Activated CD8-positive, alpha-beta memory T cell treated with anti-CD3 and anti-CD28 coated beads for 24 hours (primary cell): ENCODE data around the gene CTSH.
"Not testable (repeated sequence)": the region's sequence is repeated elsewhere in the genome, so short reads cannot be mapped to it uniquely, and the experiment has no call there.

ENCODE experiments used
- DNase-seq: peaks from one replicate; pipeline ENCODE4 v3.0.0-alpha.2; 2020

CTSH gene

DNA sequence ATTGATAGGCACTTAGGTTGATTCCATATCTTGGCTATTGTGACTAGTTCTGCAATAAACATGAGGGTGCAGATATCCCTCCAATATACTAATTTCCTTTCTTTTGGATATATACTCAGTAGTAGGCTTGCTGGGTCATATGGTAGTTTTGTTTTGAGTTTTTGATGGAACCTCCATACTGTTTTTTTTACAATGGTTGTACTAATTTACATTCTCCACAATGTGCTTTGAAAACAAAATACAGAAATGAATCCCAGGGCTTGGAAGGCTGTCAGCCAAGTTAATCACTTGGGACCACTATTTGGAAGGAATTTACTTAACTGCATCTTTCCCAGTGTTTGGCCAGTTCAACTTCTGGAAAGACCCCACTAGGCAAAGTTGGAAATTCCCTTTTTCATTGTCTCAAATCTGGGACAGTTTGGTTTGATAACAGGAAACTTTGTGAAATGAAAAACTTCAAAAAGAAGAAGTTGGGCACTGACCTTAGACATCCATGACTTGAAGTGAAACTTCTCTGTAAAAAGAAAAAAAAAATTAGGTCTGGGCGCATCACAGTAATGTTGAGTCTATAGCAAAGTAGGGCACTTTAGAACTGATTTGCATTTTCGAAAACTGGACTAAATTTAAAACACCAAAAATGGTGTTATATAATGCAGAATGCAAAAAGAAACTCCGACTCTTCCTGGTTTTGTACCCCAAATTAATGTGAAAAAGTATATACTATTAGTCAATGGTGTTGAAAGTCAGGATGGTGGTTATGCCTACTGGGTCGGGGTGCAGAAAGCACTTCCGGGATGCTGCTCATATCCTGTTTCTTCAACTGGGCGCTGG, 6.0 kb downstream of the CTSH start:
- no peak for DNase-seq

DNA sequence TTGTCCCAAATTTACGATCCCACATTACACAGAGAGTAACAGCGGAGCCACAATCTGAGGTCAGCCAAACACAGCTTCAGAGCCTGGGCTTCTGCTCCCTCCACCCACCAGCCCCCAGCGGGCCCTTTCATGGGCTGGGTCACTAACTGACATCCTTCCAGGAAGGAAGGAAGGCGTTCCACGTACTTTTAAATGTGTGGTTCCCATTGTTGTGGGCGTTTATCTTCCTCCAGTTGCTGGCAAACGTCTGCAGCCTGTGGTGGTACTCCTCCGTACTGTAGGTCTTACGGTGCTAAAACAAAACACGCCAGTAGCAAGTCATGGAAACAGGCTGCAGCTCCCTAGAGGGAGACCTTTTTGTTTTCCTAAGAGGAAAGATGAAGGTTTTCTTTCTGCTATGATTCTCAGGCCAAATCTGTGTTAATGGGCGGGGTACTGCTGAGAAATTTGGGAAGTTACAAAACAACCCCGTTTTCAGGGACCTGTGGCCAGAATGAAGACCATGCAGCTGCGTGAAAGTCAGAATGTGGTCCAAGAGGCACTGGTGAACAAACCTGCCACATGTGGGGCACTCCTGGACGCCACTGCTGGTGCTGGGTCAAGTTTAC, 7.6 kb downstream of the CTSH start:
- no peak for DNase-seq

DNA sequence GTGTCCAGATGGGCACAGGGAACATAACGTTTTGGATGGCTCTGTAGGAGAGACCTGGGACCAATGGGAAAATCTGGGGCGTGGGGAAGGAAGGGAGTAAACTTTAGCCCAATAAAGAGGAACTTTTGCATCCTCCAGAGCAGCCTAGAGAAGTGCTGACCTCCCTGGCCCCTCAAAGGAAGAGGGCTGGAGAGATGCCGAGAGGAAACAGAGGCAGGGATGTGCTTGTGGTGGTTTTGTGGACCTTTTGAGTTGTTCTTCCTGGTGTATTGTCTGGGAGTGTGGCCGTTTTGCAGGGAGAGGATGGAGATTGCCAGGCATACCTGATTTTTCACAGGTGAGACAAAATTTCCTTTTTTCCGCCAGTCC, 10.2 kb downstream of the CTSH start:
- DNase-seq = no peak

DNA sequence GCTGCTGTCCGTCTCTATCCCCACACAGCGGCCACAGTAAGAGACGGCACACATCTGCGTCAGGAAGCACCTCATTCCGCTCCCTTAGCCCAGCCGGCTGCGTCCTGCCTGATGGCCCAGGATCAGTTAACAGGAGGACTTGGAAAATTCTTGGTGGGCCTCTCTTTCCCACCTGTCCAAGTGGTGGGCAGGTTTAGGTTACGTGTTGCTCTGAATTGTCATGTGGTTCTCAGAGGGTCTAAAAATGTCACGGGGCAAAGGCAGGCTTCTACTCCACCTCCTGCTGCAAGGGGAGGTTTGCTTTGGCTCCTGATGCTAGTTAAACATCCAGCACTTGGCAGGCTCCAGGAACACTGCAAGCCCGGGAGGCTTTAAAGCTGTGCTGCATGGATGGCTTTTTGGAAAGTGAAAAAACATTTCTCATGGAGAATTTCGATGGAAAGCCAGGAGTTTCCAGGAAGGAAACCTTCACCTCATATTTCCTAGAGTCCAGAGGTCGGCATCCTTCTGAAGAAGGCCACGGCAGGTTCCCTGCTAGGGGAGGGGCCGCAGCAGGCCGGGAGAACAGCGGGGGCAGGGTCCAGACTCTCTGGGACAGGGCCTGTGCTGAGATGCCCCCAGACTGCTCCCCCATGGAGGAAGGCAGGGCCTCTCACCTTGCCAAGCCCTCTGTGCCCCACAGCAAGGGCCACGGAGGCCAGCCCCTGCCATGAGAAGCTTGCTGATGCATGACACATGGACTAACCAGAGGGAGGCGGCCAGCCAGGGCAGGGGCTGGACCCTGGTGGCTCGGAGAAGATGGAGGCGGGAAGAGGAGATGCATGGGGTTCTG, 10.8 kb downstream of the CTSH start:
- no peak for DNase-seq

DNA sequence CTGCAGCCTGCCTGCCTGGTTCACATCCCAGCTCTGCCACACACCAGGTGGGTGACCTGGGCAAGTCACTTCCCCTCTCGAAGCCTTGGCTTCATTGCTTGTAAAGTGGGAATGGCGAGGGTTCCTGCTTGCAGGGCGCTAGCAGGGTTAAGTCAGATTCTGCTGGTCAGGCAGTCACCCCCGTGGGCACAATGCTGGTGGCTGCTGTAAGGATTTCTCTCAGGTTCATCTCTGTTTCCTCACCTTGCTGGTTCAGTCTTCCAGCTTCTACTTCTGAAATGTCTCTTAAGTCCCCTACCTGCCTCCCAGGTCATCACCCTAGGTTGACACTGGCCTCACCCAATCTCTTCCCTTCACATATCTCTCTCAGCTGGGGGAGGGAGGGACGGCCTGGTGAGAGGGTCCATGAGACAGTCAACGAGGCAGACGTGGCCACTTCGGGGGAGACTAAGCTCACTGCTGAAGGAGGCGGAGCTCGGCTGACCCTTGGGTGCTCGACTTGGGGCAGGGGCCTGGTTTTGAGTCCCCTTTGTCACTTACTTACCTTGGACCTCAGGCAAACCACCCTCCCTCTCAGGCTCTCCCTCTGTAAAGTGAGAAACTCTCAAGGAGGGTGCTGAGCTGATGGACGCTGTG, 11.5 kb downstream of the CTSH start:
- no peak for DNase-seq

DNA sequence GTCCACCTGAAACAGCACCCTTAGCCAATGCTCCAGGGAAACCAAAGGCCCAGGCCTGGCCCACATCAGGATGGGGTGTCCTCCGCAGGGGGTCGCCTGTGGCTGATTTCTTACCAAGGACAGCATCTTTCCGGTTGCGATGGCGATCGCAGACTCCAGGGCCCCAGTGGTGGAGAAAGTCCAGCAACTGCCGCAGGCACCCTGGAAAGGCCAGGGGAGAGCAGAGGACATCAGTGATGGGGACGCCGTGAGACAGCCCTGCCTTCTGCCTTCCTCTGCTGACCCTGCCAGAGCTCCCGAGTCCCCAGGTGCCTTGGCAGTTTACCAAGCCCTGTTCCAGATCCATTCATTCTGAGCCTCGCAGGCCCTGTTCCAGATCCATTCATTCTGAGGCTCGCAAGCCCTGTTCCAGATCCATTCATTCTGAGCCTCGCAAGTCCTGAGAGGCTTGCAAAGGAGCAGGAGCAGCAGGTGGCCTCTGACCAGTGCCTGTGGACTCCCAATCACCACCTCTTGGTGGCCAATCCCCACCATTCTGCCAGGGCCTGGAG, 12.5 kb downstream of the CTSH start:
- DNase-seq = no peak

DNA sequence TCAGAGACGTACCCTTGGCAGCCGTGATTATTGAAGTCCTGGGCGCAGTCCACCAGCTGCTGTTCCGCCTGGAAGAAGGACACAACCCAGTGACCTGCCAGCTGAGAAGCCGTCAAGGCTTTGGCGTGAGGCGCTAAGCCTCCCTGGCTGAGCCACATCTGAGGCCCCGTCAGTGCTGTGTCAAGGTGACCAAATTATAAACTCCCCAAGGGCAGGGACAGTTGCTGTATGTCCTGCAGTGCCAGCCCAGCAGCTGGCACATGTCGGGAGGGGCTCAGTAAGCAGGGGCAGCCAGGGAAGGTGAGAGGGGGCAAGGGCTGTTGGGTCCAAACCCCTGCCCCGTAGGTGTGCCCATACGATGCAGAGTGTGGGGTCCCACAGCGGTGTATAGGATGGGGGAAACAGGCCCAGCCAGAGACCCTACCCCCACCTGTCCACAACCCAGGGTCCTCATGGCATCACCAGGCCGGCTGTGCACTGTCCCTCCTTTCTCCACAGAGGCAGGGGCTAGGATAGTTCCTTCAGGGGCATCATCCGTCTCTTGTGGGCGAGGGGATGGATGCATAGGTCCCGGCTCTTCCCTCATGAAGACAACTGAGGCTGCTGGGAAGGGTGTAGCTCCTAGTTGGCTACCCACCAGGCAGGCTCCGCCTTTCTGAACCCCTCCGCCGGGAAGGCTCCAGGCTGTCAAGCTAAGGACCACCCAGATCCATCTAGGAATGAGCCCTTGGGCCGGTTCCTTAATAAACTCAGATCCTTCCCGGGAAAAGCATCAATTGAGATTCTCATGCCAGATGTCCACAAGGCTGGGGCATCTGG, 13.2 kb downstream of the CTSH start:
- no peak for DNase-seq

DNA sequence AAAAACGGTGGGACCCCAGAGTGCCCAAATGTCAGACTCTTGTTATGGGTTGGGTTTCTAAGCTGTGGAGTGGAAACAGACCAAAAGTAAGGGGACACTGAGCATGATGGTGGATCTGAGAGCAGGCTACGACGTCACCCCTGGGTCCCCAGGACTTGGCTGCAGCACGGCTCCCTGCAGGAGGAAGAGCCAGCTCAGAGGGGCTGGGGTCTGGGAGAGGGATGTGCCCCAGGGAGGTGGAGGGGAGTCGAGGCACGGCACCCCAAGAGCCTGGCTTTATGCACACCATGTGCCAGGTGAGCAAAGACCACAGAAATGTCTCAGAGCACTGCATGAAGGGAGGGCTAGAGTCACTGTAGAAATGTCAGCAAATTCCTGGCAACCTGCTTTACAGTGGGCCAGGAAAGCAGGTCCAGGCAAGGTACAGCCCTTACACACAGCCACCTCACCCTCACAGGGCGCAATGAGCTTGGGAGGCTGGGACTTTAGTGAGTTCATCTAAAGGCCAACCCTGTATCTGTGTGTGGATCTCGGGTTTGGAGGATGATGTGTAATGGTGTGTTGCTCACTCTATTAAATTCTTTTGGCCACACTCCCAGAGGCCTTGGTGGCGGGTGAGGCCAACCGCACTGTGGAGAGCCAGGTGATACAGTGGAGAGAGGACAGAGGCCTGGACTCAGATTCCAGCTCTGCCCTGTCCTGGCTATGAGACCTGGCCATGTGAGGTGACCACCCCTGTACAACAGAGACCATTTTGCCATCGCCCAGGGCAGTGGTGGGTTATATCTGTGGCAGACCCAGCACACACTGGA, 14.1 kb downstream of the CTSH start:
- DNase-seq = no peak

DNA sequence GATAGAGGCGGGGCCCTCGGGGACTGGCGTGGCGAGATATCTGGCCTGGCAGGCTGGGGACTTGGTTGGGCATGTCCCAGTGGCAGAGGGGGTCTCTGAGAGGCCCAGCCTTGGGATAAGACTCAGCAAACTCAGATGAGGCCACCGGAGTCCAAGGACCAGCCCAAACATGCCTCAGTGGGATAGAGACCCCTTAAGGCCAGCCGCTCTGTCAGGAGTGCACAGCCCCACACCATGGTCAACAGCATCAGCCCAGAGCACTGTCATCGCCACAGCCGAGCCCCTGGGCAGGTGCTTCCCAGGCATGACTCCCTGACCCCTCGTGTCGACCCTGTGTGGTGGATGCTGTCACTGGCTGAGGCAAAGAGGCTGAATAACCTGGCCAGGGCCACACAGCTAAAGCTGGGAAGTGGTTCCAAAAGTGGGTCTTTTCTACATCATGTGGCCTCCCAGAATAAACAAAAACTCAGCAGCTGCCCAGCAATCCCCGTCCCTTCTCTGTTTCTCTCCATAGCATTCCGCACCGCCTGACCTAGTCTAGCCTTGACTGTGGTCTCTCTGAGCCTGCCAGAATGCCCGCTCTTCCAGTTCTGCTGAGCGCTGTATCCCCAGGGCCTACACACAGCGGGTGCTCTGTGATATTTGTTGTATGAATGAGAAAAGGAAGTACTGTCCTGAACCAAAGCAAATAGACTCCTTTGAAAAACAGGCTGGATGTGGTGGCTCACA, 15.1 kb downstream of the CTSH start:
- no peak for DNase-seq

DNA sequence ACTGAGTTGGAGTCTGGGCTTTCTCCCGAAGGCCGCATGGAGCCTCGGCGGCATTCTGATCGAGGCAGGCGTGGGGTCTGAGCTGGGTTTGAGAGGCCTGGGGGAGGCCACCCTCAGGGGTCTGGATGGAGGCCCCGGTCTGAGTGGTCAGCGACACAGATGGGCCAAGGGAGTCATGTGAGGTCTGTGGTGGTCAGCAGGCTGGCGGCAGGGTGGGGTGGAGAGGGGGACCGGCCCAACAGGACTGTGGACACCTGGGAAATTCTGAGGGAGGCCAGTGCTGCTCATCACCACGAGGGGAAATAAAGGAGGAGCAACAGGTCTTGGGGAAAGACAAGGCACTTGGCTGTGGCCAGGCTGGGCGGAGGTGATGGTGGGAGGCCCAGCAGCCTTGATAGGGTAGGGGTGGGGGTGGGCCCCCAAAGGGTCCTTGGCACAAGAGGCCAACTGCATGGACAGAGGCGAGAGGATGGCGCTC, 16.2 kb downstream of the CTSH start:
- DNase-seq = no peak

DNA sequence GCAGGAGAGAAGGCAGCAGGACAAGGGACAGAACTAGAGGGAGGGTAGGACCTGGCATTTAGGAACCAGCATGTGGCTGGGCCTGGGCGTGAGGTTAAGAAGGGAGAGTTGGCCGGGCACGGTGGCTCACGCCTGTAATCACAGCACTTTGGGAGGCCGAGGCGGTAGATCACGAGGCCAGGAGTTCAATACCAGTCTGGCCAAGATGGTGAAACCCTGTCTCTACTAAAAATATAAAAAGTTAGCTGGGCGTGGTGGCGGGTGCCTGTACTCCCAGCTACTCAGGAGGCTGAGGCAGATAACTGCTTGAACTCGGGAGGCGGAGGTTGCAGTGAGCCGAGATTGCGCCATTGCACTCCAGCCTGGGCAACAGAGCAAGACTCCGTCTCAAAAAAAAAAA, 16.7 kb downstream of the CTSH start:
- DNase-seq = not testable (repeated sequence)

DNA sequence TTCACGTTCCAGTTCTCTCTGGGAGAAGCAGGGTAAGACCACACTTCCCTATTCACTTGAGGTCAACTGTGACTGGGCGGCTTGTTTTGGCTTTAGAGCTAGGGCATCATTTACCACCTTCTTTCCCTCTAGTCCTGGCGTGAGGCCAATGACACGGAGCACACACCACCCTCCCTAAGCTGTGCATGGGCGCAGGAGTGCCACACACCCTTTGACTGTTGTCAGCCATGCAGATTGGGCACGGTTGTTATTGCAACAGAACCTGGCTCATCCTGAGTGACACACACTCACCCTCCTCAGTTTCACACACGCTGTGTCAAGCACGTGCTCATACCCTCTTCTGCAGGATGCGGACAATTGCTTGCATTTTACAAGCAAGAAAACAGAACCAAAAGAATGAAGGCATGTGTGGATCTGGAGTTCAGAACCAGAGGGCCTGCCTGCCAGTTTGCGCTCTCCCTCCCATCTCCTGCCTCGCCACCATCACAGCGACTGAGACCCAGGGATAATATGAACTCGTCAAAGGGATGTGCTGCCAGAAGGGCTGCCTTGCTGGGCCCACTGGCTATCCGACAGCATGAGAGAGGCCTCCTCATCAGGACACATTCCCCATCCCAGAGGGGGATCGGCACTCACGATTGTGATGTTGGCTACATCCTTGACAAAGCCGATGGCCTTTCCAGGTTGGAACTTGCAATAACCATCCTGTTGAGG, 17.6 kb downstream of the CTSH start:
- DNase-seq = no peak

DNA sequence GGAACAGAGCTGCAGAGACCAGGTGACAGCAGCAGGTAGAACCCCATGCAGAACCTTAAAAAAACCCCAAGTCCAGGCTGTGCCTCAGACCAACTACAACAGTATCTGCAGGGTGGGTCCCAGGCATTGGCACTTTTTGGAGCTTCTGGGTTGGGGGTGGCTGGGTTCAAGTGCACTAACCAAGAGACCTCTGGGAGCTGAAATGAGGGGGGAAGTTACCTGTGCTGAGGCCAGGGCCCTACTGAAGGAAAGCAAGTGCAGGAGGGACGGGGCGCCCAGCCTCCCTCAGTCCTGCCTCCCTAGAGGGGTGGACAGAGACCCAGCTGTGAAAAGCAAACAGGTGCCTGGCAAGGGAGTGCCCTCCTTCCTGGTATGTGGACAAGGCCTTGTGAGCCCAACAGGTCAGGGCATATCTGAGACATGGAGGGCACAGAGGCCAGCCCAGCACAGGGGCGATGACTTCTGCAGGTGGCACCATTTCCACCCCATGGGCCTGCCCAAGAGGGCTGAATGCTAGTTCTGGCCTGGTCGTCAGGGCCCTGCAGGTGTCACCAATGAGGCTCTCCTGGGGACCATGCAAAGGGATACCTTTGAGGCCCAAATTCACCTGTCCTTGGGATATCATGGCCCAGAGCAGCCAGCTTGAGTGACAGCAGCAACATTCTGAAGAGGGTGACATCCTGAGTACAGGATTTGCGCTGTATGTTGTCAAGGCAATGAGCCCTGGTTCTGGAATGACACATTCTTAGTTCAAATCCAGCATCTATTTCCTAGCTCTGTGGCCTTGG, 18.7 kb downstream of the CTSH start:
- no peak for DNase-seq

DNA sequence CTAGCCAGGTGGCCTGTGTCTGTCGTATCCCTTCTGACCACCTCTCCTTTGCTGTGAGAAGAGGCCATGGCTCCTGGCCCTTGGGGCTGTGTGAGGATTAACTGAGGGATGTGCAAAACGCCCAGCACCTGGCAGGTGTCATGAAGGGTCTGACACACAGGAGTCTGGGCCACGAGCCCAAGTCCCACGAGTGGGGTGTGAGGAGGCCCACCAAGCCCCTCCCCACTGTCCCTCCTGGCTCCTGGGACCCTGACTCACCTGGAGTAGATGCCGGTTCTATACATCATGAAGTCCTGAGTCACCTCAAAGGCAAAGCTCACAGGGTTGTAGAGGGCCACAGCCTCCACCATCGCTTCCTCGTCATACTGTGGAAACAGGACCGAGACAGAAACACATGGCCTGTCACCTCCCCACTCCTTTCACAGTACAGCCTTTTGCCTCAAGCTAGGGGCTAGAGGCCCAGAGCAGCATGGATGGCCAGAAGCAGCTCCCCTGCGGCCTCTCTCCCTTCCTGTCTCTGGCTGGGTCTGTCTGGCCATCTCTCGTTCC, 19.7 kb downstream of the CTSH start:
- DNase-seq = no peak

DNA sequence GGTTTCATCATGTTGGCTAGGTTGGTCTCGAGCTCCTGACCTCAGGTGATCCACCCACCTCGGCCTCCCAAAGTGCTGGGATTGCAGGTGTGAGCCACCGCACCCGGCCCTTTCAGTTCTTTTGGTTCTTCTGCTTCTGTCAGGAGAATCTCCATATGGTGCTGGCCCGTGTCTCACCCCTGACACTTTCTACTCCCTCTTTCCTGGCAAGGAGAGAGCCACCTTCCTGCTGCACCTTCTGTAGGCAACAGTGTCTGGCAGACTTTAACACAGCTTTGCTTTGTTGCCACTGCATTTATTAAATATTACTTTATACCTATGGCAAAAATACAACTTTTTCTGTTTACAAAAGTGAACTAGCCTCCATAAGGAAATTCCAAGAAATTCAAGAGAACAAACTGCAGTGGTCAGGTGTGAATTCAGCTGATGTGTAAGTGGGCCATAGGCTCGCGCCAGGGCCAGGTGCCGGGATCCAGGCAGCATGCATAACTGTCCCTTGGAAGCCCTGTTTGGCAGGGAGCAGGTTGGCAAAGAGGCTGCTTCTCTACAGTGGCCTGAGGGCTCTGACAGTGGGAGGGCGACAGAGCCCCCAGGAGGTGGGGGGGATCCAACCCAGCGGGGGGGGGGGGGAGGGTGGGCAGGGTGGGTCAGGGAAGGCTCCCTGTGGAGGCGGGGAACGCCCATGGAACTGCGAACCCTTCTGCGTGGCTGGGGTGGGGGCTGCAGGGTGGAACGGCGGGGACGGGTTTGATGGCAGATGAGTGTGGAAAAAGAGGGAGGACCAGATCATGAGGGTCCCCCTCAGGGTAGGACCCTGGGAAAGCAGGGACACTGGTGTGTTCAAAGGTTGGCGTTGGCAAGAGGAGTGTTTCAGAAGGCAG, 21.1 kb downstream of the CTSH start:
- DNase-seq = no peak

DNA sequence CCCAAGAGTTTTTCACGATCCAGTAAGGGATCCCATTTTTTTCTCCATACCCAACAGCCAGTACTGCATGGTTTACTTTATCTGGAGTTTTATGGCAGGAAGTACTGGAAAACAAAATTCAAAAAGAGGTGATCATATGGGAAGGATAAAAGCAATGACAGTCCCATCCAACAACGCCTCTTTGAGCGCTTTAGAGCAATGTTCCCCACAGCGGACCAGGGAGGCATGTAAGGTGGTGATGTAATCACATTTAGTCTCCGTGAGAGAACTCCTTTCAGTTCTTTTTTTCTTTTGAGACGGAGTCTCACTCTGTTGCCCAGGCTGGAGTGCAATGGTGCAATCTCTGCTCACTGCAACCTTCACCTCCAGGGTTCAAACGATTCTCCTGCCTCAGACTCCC, 21.8 kb downstream of the CTSH start:
- no peak for DNase-seq

DNA sequence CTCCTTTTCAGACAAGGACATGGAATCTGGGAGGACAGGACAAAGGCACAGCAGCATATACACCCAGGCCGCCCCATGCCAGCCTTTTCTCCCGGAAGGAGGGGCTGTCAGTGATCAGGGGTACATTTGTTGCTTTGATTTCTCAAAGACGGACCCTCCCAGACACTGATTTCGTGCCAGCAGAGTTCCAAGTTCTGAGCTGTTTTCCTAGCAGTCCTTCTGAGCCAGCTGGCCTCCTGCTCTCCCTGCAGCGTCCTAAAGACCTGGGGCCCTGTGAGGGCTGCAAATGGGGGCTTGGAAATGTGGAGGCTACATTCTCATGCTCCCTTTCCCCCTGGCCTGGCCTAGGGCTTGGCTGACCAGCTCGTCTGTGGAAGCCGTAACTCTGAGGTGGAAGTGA, 22.3 kb downstream of the CTSH start:
- DNase-seq = no peak

DNA sequence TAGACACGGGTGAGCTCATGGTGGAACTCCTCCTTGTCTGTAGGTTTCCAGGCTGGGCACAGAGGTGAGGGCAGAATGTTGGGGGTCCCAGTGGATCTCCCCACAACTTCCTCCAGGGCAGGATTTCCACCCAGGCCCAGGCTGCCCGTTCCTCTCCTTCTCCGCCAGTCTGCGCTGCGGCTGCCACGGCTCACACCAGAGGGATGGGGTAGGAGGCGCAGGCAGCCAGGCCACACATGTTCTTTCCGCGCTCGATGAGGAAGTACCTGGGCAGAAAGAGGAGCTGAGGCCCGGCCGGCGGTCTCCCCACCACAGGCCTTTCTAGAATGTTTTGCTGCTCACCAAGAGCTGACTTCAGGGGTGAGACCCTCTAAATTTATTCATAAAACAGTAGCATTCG, 22.9 kb downstream of the CTSH start:
- no peak for DNase-seq
